ENCODE data around the gene TFAM.

The TFAM gene

GRCh38 chr10:58436071-58436470, 50.9 kb downstream of the TFAM start:
- no peak for FAIRE-seq

DNA sequence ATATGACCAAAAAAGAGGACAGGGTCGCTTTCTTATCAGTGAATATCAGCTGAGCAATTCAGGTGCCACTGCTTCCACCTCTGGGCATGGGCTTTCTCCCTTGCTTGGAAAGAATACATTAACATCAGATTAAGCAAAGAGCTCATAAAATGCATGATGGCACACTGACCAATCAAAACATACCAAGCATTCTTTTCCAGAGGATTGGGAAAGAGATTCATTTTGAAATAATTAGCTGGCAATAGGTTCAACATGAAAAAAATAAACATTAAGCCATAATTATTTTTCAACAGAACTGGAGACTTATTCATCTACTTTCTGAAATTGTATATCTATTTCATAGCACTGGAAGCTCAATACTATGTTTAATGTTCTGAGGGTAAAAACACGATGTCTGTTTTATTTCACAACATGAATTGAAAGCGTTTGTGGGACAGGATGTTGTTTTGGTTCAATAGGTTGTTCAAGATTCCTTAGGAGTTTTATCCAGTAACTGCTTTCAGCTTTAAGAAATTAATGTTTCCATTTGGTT, 53.2 kb downstream of the TFAM start:
- FAIRE-seq, result no peak

- FAIRE-seq, result no peak
Observed at GRCh38 chr10:58438986-58439385, 53.8 kb downstream of the TFAM start.

GRCh38 chr10:58439632-58440364, 54.6 kb downstream of the TFAM start:
- no peak for FAIRE-seq

- no peak for FAIRE-seq
Observed at GRCh38 chr10:58440484-58440883, 55.3 kb downstream of the TFAM start.

DNA sequence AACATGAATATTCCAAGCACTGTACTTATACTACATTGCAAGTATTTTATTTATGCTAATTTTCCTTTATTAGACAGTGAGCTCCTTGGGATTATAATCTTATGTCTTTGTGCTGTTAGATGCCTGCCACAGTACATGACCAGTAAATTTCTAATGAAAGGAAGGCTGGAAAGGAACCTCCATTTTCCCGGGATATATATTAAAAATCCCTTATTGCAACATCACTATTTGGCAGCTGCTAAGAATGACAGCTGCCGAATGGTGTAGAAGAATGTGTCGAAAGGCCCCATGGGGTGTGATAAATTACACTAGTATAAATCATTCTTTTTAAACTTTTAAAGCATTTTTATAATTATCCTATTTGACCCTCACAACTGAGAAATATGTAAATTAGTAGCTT, 59.1 kb downstream of the TFAM start:
- FAIRE-seq, result no peak

GRCh38 chr10:58444876-58445275, 59.7 kb downstream of the TFAM start:
- no peak for FAIRE-seq

DNA sequence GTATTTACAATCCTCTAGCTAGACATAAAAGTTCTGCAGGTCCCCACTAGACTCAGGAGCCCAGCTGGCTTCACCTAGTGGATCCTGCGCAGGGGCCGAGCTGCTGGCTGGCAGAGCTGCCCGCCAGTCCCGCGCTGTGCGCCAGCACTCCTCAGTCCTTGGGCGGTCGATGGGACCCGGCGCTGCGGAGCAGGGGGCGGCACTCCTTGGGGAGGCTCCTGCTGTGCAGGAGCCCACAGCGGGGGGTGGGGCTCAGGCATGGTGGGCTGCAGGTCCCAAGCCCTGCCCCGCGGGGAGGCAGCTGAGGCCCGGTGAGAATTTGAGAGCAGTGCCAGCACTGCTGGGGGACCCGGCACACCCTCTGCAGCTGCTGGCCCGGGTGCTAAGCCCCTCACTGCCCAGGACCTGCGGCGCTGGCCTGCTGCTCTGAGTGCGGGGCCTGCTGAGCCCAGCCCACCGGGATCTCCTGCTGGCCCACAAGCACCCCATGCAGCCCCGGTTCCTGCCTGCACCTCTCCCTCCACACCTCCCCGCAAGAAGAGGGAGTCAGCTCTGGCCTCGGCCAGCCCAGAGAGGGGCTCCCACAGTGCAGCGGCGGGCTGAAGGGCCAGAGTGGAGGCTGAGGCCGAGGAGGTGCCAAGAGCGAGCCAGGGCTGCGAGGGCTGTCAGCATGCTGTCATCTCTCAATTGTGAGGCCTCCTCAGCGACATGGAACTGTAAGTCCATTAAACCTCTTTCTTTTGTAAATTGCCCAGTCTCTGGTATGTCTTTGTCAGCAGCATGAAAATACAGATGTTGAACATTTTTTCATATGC, 63.1 kb downstream of the TFAM start:
- FAIRE-seq, result no peak

Measured in G401.6 (cell line).